HS-27A (cell line): ENCODE measurements around the gene AMPD3.
A peak's percentile ranks its signal among the peaks of the same experiment; 100 is the strongest.

ENCODE experiments used
- DNase-seq: peaks from one replicate; pipeline ENCODE4 v3.0.0-alpha.2; 2012; ENCODE audit warnings: low read depth, missing footprints

The AMPD3 gene

GRCh38 chr11:10488934-10489691 is 34.0 kb downstream of the AMPD3 start:
- DNase-seq = no peak

DNA sequence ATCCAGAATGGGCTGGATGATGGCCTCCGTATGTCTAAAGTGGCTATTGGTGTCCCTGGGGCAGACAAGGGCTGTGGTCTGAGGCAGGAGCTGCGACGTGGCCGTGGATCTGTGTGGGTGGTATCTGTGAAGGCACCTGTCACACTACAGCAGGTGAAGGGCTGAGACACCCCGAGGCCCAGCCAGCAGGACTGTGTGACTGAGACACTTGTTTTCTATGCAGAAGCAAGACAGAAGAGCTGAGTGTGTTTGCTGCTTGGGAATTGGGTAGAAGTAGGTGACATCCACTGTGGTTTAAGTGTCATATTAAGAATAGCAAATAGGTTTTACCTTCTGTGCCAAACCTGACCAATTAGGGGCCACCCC is 35.0 kb downstream of the AMPD3 start:
- DNase-seq = no peak

DNA sequence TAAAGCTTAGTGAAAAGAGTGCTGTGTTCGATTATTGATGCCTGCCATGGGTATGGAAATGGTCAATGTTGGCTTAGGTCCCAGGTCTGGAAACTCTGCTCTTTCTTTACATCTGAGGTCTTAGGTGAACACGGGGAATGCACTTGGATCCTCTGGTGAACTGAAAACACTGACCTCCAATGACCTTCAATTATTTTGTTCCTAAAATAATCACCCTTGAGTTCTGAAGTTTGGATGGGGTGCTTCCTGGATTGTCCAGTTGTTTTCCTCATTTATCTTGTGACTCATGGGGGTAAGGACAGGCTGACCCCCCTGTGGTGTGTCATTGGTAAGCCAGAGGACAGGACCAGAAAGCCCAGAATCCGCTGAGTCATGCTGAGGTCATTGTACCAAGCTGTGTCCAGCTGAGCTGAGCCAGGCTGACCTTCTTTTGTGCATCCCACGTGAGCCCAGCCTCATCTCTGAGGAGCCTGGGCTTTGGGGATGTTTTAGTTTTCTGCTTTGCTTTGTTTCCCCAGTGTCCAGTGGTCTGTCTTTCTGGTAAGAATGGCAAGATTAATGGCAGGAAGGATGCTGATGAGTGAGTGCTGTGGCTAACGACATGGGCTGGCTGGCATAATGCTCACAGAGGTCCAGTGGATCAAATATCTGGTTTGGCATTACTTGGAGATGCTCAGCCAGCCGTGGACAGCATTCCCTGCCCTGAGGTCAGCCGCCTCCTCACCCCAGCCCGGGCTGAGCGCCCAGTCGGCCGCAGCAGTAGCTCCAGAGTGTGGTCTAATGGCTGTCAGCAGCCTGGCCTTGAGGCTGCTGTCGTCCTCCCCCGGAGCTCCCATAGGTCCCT is 35.6 kb downstream of the AMPD3 start:
- peak; percentile 97 for DNase-seq

DNA sequence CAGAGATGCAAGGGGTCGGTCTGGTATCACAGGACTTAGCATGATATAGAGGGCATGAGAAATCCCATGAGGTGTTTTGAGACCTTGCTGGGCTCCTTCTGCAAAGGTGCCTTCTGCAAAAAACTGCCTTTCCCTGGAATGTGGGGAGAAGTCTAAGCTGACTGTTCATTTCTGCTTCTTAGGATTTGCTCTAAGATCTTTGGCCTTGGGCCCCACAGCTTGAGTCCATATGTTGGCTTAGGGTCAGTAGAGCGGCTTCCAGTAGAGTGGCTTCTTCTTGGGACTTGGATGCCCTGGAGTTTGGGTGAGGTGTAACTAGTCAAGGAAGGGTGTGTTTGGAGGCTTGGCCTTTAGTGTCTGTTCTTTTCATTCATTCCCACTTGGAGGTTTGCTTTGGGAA is 37.0 kb downstream of the AMPD3 start:
- no peak for DNase-seq

- no peak for DNase-seq
These were observed 38.1 kb downstream of the AMPD3 start for GRCh38 chr11:10493041-10493663.

DNA sequence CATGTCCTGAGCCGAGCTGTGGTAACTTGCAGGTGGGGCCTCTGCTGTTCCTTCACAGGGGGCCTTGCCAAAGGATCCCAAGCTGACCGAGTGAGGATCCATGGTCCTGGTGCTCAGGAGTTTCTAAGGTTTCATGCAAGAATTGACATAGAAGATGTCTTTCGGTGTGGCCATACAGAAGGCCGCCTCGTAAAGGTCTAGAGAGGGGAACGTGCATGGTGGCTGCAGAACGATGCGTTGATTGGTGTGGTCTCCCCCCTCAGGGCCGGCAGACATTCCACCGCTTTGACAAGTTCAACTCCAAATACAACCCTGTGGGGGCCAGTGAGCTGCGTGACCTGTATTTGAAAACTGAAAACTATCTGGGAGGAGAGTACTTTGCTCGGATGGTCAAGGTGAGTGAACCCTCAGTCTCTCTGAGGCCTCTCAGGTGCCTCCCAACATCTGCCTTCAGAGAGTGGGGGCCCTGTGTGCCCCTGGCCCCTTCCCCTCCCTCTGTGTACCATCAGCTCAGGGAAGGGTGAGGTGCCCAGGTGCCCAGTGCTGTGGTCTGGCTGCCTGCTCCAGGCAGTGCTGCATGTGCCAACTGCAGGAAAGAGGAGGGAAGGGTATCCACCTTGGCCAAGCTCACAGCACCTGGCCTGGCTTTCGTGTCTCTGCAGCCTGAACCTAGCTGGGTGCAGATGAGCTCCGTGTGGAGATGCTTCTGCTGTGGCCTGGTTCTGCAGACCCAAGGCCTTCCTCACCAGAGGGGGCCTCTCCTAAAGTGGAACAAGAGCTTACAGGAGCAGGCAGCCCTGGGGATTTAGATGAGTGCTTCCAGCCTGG is 39.8 kb downstream of the AMPD3 start:
- no peak for DNase-seq

GRCh38 chr11:10495464-10495786 is 40.4 kb downstream of the AMPD3 start:
- DNase-seq = no peak

DNA sequence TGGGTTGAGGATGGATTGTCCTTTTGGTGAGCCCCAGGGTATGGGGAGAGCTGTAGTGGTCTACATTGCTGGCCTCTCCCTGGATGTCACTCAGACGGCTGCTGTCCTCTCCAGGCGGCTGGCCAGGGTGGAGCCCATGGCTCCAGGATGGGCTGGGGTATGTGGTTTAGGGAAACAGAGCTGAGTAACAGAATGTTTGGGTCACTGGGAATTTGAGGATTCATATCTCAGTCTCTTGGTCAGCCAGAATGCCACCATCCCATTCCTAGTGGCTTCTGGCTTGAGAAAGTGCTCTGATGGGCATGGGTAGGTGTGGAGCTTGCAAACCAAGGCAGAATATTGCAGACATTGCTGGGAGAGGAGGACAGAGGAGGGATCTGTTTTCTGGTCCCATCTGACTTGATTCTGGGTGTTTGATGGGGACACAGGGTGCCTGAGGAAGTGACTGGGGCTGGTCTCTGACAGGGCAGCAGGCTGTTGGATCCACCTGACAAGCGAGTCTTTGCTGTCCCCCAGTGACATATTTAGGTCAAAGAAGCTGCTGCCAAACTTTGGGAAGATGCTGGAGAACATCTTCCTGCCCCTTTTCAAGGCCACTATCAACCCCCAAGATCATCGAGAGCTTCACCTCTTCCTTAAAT is 41.4 kb downstream of the AMPD3 start:
- no peak for DNase-seq

DNA sequence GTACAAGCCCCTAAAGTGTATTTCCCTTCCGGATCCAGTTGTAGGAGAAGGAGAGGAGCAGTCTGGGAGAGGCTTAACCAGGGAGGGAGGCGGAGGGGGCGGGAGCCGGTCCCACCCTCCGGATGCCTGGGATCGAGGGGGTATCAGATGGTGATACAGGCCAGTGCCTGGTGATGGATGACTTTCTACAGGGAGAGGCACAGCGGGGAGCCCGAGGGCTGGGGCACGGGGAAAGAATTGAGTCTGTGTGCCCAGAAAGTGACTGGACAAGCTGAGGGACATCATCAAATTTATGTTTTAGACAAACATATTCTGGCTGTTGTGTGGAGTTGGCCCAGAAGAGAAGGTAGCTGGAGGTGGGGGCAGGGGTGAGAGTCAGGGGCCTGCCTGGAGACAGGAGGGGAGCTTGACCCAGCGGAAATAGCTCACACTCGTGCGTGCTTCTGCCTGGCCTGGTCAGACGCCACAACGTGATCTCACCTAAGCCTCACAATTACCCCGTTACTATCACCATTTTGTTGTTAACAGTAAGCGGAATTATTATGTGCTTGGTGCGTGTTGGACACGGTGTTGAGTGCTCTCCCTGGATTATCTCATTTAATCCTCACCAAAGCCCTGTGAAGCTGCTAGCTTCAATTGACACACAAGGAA is 42.4 kb downstream of the AMPD3 start:
- DNase-seq = no peak

- no peak for DNase-seq
These were observed 42.9 kb downstream of the AMPD3 start for GRCh38 chr11:10498022-10498400.

GRCh38 chr11:10498426-10499250 is 43.6 kb downstream of the AMPD3 start:
- no peak for DNase-seq

DNA sequence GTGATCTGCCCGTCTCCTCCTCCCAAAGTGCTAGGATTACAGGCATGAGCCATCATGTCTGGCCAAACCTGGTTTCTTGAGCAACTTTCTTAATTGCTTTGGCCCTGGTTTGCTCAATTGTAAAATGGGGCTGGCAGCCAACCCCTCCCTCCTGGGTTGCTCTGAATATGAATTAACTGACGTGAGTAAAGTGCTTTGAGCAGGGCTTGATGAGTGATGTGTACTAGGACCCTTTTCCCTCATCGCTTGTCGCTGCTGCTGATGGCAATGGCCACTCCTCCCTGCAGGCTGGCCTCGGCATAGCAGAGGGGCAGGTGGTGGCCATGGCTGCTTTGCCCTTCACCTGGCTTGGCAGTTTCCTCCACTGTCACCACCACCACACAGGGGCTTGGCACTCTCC is 44.4 kb downstream of the AMPD3 start:
- DNase-seq = no peak

GRCh38 chr11:10499874-10500601 is 45.0 kb downstream of the AMPD3 start:
- DNase-seq = no peak

DNA sequence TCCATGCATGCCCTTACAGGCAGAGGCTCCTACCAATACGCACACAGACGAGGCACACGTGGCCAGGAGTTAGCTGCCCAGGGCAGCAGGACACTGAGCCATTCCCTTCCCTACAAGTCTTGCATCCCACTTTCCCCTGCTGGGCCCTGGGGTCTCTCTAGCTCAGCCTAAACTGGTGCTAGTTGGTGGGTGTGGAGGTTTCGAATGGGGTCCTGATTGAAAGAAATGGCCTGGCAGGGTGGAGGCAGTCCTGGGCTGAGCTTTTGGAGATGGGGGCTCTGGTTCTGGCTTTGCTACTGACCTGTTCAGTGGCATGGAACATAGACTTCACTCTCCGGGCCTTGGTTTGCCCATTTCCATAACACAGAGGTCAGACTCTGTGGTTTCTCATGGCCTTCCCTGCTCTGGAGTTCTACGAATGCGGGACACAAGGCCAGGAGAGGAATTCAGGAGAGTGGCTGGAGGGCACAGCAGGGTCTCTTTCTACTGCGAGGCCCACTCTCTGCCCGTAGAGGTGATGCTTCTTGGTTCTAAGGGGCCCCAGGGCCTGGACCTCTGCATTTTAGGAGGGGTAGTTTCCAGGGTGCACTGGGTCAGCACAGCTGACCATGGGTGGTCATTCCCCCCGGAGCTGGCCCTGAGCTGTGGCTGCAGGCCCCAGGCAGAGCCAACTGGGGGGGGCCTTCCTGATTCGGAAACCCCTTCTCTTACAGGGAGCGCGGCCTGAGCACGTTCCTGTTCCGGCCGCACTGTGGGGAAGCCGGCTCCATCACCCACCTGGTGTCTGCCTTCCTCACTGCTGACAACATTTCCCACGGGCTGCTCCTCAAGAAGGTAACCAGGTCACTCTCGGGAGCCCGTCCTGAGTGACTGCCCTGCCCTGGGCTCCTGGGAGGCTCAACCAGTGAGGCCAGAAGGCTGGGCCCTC is 46.0 kb downstream of the AMPD3 start:
- DNase-seq = no peak

DNA sequence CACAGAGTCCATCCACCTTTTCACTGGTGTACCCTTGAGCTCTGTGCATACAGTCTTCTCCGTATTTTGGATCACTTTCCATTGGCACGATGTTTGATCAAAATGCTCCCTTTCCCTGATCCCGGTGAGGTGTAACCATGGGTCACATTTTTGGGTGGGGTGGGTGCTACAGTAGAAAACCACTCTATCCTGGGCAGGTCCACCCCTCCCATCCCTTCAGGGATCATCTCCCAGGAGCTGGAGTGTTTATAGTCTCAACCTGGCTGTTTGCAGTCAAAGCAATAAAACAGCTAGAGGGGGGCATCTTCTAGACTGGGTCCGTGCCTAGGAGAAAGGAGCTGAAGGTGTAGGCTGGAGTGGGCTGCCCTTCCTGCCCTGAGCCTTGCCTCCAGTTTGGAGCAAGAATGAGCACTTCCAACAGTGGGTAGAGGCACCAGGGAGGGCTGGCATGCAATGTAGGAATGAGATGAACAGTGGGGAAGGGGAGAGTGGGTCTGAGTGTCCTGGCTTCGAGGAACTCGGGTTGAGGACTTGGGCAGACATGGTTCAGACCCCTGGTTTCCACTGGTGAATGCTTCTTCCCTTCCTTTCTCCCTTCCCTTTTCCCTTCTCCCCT is 47.1 kb downstream of the AMPD3 start:
- DNase-seq = no peak

GRCh38 chr11:10502770-10503169 is 47.7 kb downstream of the AMPD3 start:
- DNase-seq = no peak

DNA sequence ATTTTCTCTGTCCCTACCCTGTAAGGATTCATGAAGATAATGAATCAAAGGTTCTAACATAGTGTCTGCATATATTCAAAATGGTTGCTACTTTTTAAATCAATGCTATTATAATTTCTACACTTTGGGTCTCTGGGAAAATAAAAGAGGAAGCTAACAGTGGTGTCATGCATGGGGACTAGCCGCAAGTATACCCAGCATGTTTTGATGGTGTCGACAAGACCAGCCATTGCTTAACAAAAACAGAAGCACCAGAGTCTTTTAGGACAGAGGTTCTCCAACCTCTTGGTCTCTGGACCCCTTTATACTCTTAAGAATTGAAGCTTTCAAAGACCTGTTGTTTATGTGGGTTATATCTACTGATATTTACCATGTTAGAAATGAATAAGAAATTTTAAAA is 48.2 kb downstream of the AMPD3 start:
- no peak for DNase-seq
